ENCODE data around the gene CYP1A2.

CYP1A2 gene

GRCh38 chr15:74798388-74799254 is 50.0 kb downstream of the CYP1A2 start:
- Histone ChIP-seq H3K4me1 (ENCODE audit: control insufficient read depth, insufficient read depth, low read length, unreplicated experiment) (no peaks in the 10 kb centered on the region), H3K79me2 (ENCODE audit: control insufficient read depth, insufficient read depth, low read length, unreplicated experiment) (peaks cover 26% of the 10 kb centered on the region), H3K4me3 (ENCODE audit: low read depth, low read length) (no peak overlapping the region), H3K27ac (ENCODE audit: low read depth, low read length) (no peak overlapping the region), H3K27me3 (ENCODE audit: insufficient read depth, low read length) (no peaks in the 10 kb centered on the region), H2AFZ (ENCODE audit: low read length, unreplicated experiment) (no peak overlapping the region), H3K36me3 (ENCODE audit: insufficient read depth, low read length) (peaks cover 2% of the 10 kb centered on the region; the same call in 1 of the 2 replicates)

- Histone ChIP-seq H2AFZ (ENCODE audit: low read length, unreplicated experiment) (no peak overlapping the region), H3K36me3 (ENCODE audit: insufficient read depth, low read length) (peaks cover 2% of the 10 kb centered on the region; the same call in 1 of the 2 replicates), H3K79me2 (ENCODE audit: control insufficient read depth, insufficient read depth, low read length, unreplicated experiment) (peaks cover 20% of the 10 kb centered on the region), H3K4me3 (ENCODE audit: low read depth, low read length) (no peak overlapping the region), H3K27me3 (ENCODE audit: insufficient read depth, low read length) (no peaks in the 10 kb centered on the region), H3K4me1 (ENCODE audit: control insufficient read depth, insufficient read depth, low read length, unreplicated experiment) (no peaks in the 10 kb centered on the region), H3K27ac (ENCODE audit: low read depth, low read length) (no peak overlapping the region)
Measured at GRCh38 chr15:74799255-74799855, 50.7 kb downstream of the CYP1A2 start.

GRCh38 chr15:74799856-74800558 is 51.4 kb downstream of the CYP1A2 start:
- H3K36me3 ChIP-seq (ENCODE audit: insufficient read depth, low read length): peaks cover 2% of the 10 kb centered on the region; the same call in 1 of the 2 replicates
- H3K79me2 ChIP-seq (ENCODE audit: control insufficient read depth, insufficient read depth, low read length, unreplicated experiment): peaks cover 13% of the 10 kb centered on the region
- H2AFZ ChIP-seq (ENCODE audit: low read length, unreplicated experiment): no peak overlapping the region
- H3K4me1 ChIP-seq (ENCODE audit: control insufficient read depth, insufficient read depth, low read length, unreplicated experiment): no peaks in the 10 kb centered on the region
- no peaks in the 10 kb centered on the region for H3K27me3 ChIP-seq (ENCODE audit: insufficient read depth, low read length)
- no peak overlapping the region for H3K27ac ChIP-seq (ENCODE audit: low read depth, low read length)
- H3K4me3 ChIP-seq (ENCODE audit: low read depth, low read length): no peak overlapping the region

GRCh38 chr15:74800559-74801094 is 52.0 kb downstream of the CYP1A2 start:
- Histone ChIP-seq H3K79me2 (ENCODE audit: control insufficient read depth, insufficient read depth, low read length, unreplicated experiment) (peaks cover 9% of the 10 kb centered on the region), H3K36me3 (ENCODE audit: insufficient read depth, low read length) (peaks cover 2% of the 10 kb centered on the region; the same call in 1 of the 2 replicates), H3K27ac (ENCODE audit: low read depth, low read length) (no peak overlapping the region), H3K4me3 (ENCODE audit: low read depth, low read length) (no peak overlapping the region), H3K4me1 (ENCODE audit: control insufficient read depth, insufficient read depth, low read length, unreplicated experiment) (no peaks in the 10 kb centered on the region), H2AFZ (ENCODE audit: low read length, unreplicated experiment) (no peak overlapping the region), H3K27me3 (ENCODE audit: insufficient read depth, low read length) (no peaks in the 10 kb centered on the region)

- Histone ChIP-seq H3K4me1 (ENCODE audit: control insufficient read depth, insufficient read depth, low read length, unreplicated experiment) (no peaks in the 10 kb centered on the region), H3K4me3 (ENCODE audit: low read depth, low read length) (no peak overlapping the region), H3K36me3 (ENCODE audit: insufficient read depth, low read length) (peaks cover 2% of the 10 kb centered on the region; the same call in 1 of the 2 replicates), H3K27ac (ENCODE audit: low read depth, low read length) (no peak overlapping the region), H2AFZ (ENCODE audit: low read length, unreplicated experiment) (no peak overlapping the region), H3K79me2 (ENCODE audit: control insufficient read depth, insufficient read depth, low read length, unreplicated experiment) (peaks cover 5% of the 10 kb centered on the region), H3K27me3 (ENCODE audit: insufficient read depth, low read length) (no peaks in the 10 kb centered on the region)
Measured at GRCh38 chr15:74801311-74801997, 52.8 kb downstream of the CYP1A2 start.

GRCh38 chr15:74802290-74802689 is 53.6 kb downstream of the CYP1A2 start:
- no peaks in the 10 kb centered on the region for H3K4me1 ChIP-seq (ENCODE audit: control insufficient read depth, insufficient read depth, low read length, unreplicated experiment)
- peaks cover 2% of the 10 kb centered on the region; the same call in 1 of the 2 replicates for H3K36me3 ChIP-seq (ENCODE audit: insufficient read depth, low read length)
- no peak overlapping the region for H3K4me3 ChIP-seq (ENCODE audit: low read depth, low read length)
- H3K27ac ChIP-seq (ENCODE audit: low read depth, low read length): no peak overlapping the region
- no peak overlapping the region for H2AFZ ChIP-seq (ENCODE audit: low read length, unreplicated experiment)
- H3K27me3 ChIP-seq (ENCODE audit: insufficient read depth, low read length): no peaks in the 10 kb centered on the region
- peaks cover 5% of the 10 kb centered on the region for H3K79me2 ChIP-seq (ENCODE audit: control insufficient read depth, insufficient read depth, low read length, unreplicated experiment)

- Histone ChIP-seq H3K4me1 (ENCODE audit: control insufficient read depth, insufficient read depth, low read length, unreplicated experiment) (no peaks in the 10 kb centered on the region), H3K27me3 (ENCODE audit: insufficient read depth, low read length) (no peaks in the 10 kb centered on the region), H3K27ac (ENCODE audit: low read depth, low read length) (no peak overlapping the region), H3K4me3 (ENCODE audit: low read depth, low read length) (no peak overlapping the region), H3K79me2 (ENCODE audit: control insufficient read depth, insufficient read depth, low read length, unreplicated experiment) (no peaks in the 10 kb centered on the region), H3K36me3 (ENCODE audit: insufficient read depth, low read length) (peaks cover 2% of the 10 kb centered on the region; the same call in 1 of the 2 replicates), H2AFZ (ENCODE audit: low read length, unreplicated experiment) (no peak overlapping the region)
Measured at GRCh38 chr15:74802862-74803447, 54.3 kb downstream of the CYP1A2 start.

- Histone ChIP-seq H2AFZ (ENCODE audit: low read length, unreplicated experiment) (no peak overlapping the region), H3K27ac (ENCODE audit: low read depth, low read length) (no peak overlapping the region), H3K4me3 (ENCODE audit: low read depth, low read length) (no peak overlapping the region), H3K79me2 (ENCODE audit: control insufficient read depth, insufficient read depth, low read length, unreplicated experiment) (no peaks in the 10 kb centered on the region), H3K4me1 (ENCODE audit: control insufficient read depth, insufficient read depth, low read length, unreplicated experiment) (no peaks in the 10 kb centered on the region), H3K36me3 (ENCODE audit: insufficient read depth, low read length) (no peaks in the 10 kb centered on the region), H3K27me3 (ENCODE audit: insufficient read depth, low read length) (no peaks in the 10 kb centered on the region)
Measured at GRCh38 chr15:74804935-74805334, 56.3 kb downstream of the CYP1A2 start.

All from ACC112 (cell line).